ENCODE results near the gene CPNE4. TPM values are rescaled to one million over a fixed set of nuclear protein-coding genes. Genes with fewer than 3 reads are reported as not detected.
"Not testable (repeated sequence)": the region's sequence is repeated elsewhere in the genome, so short reads cannot be mapped to it uniquely, and the experiment has no call there.

CPNE4 gene
- total RNA-seq, 2 experiments from 2014 or later = not detected

DNA sequence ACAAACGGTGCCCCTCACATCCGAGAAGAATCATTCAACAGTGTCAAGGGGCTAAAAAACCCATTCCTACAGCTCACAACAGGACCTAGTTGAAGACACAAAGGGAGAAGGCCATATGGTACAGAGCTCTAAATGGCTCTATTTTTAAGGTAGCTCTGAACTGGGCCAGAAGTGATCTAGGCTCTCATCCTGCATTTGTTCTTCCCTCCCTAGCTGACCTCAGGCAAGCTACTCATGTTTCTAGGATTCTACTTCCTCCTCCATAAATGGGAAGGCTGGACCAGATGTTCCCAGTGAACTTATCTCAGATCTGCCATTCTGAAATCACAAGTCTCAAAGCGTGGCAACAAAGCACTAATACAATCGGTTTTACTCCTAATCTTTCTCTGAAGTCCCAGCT lies 62.3 kb downstream of the CPNE4 start:
- POLR2A ChIA-PET = no interaction called here
- Mint-ChIP-seq H3K27ac (no peak overlapping the region), H3K36me3 (ENCODE audit: low read depth) (no peaks in the 10 kb centered on the region), H3K9me3 (peaks cover under 1% of the 10 kb centered on the region), H3K4me1 (no peaks in the 10 kb centered on the region), H3K27me3 (no peaks in the 10 kb centered on the region), H3K4me3 (no peak overlapping the region)
- no peak for DNase-seq
- CTCF ChIA-PET = no interaction called here

DNA sequence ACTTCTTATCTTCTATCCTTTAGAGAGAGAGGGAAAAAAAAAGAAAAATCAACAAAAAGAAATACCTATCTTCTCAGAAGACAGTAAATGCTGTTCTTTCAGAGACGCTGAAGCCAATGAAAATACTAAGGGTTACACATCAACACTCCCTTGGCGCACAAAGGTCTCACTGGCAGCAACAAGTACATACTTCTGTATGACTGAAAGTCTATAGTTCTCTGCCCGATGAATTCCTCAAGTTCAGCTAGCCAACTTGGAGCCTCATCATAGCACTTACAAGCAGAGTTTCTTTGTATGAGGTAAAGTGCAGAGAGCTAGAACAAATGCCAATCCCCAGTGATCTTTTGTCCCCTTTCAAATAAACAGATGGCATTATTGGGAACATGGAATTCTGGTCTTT lies 62.7 kb downstream of the CPNE4 start:
- POLR2A ChIA-PET = no interaction called here
- H3K4me3 Mint-ChIP-seq = no peak overlapping the region
- no peaks in the 10 kb centered on the region for H3K9me3 Mint-ChIP-seq
- H3K36me3 Mint-ChIP-seq (ENCODE audit: low read depth) = no peaks in the 10 kb centered on the region
- H3K27ac Mint-ChIP-seq = no peak overlapping the region
- no peaks in the 10 kb centered on the region for H3K27me3 Mint-ChIP-seq
- no peak for DNase-seq
- CTCF ChIA-PET = no interaction called here
- H3K4me1 Mint-ChIP-seq = no peaks in the 10 kb centered on the region

DNA sequence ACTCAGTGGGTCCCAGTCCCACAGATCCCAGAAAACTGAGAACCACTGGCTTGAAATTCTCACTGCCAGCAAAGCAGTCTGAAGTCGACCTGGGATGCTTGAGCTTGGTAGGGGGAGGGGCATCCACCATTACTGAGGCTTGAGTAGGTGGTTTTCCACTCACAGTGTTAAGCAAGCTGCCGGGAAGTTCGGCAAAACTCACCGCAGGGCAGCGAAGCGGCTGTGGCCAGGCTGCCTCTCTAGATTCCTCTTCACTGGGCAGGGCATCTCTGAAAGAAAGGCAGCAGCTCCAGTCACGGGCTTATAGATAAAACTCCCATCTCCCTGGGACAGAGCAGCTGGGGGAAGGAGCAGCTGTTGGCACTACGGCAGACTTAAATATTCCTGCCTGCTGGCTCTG lies 71.4 kb downstream of the CPNE4 start:
- CTCF ChIA-PET, H3K4me3 Mint-ChIP-seq, POLR2A ChIA-PET: not testable (repeated sequence)

DNA sequence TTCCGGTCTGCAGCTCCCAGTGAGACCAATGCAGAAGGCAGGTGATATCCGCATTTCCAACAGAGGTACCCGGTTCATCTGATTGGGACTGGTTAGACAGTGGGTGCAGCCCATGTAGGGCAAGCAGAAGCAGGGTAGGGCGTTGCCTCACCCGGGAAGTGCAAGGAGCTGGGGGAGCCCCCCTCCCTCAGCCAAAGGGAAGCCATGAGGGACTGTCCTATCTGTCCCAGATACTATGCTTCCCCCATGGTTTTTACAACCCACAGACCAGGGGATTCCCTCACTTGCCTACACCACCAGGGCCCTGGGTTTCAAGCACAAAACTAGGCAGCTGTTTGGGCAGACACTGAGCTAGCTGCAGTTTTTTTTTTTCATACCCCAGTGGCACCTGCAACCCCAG lies 71.8 kb downstream of the CPNE4 start:
- DNase-seq = no peak
- Mint-ChIP-seq H3K9me3 (peaks cover 6% of the 10 kb centered on the region), H3K36me3 (ENCODE audit: low read depth) (no peaks in the 10 kb centered on the region), H3K27ac (no peak overlapping the region), H3K4me3 (no peak overlapping the region), H3K4me1 (no peaks in the 10 kb centered on the region), H3K27me3 (no peaks in the 10 kb centered on the region)
- ChIA-PET CTCF (no interaction called here), POLR2A (no interaction called here)

More for the DNA sequence above, 71.4 kb downstream of the CPNE4 start:
- DNase-seq; H3K27ac Mint-ChIP-seq; H3K4me1 Mint-ChIP-seq; H3K9me3 Mint-ChIP-seq; H3K27me3 Mint-ChIP-seq; H3K36me3 Mint-ChIP-seq (ENCODE audit: low read depth): not testable (repeated sequence)

- Mint-ChIP-seq H3K27ac (no peak overlapping the region), H3K4me3 (no peak overlapping the region), H3K36me3 (ENCODE audit: low read depth) (no peaks in the 10 kb centered on the region), H3K4me1 (no peaks in the 10 kb centered on the region), H3K9me3 (no peaks in the 10 kb centered on the region), H3K27me3 (no peaks in the 10 kb centered on the region)
- DNase-seq = no peak
- ChIA-PET POLR2A (no interaction called here), CTCF (no interaction called here)
Measured at GRCh38 chr3:131960324-131960723, 74.5 kb downstream of the CPNE4 start.

DNA sequence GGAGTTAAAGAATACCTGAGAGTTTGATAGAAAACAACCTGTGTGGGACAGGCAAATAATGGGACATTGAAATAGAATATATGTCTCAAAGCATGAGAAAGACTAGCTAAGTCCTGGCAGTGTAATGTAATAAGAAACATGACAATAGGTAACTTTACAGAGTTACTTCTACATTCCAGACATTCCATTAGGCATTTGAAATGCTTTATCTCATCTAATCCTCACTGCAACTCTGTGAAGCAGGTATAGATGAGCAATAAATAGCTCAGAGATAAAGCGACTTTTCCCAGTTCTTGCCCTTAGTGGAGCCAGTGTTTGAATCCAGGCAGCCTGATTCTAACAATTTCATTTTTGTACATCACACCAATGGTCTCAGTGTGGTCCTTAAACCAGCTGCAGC lies 76.8 kb downstream of the CPNE4 start:
- CTCF ChIA-PET = no interaction called here

DNA sequence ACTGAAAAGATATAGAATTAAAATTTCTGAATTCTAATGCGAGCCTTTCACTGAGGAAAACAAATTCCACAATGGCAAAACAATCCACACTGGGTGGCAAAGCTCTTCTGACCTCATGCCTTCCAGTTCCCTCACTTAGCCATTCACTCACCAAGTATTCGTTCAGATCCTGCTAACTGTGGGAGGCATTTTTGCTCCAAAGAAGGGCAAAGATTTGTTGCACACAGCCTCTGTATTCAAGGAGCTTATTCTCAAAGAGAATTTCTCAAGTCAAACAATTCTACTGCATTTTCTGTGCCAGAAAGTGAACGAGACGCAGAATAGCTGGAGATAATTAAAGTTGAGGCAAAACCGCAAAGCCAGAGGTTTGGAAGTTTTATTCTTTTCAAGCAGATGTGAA lies 77.3 kb downstream of the CPNE4 start:
- no peaks in the 10 kb centered on the region for H3K27me3 Mint-ChIP-seq
- no peak overlapping the region for H3K27ac Mint-ChIP-seq
- no peak for DNase-seq
- no peaks in the 10 kb centered on the region for H3K36me3 Mint-ChIP-seq (ENCODE audit: low read depth)
- H3K9me3 Mint-ChIP-seq = no peaks in the 10 kb centered on the region
- ChIA-PET POLR2A (no interaction called here), CTCF (no interaction called here)
- no peak overlapping the region for H3K4me3 Mint-ChIP-seq
- H3K4me1 Mint-ChIP-seq = no peaks in the 10 kb centered on the region

More for the DNA sequence above, 76.8 kb downstream of the CPNE4 start:
- no peaks in the 10 kb centered on the region for H3K27me3 Mint-ChIP-seq
- no peak for DNase-seq
- no peaks in the 10 kb centered on the region for H3K9me3 Mint-ChIP-seq
- H3K36me3 Mint-ChIP-seq (ENCODE audit: low read depth) = no peaks in the 10 kb centered on the region
- H3K4me3 Mint-ChIP-seq = no peak overlapping the region
- no peaks in the 10 kb centered on the region for H3K4me1 Mint-ChIP-seq
- H3K27ac Mint-ChIP-seq = no peak overlapping the region
- POLR2A ChIA-PET = interaction anchor here (1.0 kb wide), 1 partner anchor 8 kb away, joined by 3 read pairs; no protein-coding TSS in a partner anchor

- Mint-ChIP-seq H3K27ac (no peak overlapping the region), H3K4me3 (no peak overlapping the region), H3K9me3 (no peaks in the 10 kb centered on the region), H3K36me3 (ENCODE audit: low read depth) (no peaks in the 10 kb centered on the region), H3K4me1 (no peaks in the 10 kb centered on the region), H3K27me3 (no peaks in the 10 kb centered on the region)
- ChIA-PET CTCF (no interaction called here), POLR2A (no interaction called here)
- no peak for DNase-seq
Measured at GRCh38 chr3:131948806-131949205, 86.0 kb downstream of the CPNE4 start.

DNA sequence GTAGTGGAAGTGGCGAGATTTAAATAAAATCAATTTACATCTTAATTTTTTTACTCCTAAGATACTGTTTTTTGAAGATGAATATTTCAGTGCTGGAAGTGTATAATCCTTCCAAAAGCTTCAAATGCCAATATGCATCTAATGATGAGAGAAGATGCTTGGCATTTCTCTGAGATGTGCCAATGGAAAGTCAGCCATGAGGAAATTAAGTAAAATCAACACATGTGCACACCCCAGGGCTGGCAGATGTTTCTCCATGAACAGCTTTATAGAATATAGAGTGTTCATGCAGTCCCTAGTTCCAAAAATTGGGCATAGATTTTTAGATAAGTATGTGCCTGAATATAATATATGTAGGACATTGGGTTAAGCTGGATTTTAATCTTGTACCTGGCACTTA lies 90.1 kb downstream of the CPNE4 start:
- ChIA-PET CTCF (no interaction called here), POLR2A (no interaction called here)
- Mint-ChIP-seq H3K4me1 (no peaks in the 10 kb centered on the region), H3K27ac (no peak overlapping the region), H3K9me3 (no peaks in the 10 kb centered on the region), H3K27me3 (no peaks in the 10 kb centered on the region), H3K4me3 (no peak overlapping the region), H3K36me3 (ENCODE audit: low read depth) (no peaks in the 10 kb centered on the region)
- no peak for DNase-seq

DNA sequence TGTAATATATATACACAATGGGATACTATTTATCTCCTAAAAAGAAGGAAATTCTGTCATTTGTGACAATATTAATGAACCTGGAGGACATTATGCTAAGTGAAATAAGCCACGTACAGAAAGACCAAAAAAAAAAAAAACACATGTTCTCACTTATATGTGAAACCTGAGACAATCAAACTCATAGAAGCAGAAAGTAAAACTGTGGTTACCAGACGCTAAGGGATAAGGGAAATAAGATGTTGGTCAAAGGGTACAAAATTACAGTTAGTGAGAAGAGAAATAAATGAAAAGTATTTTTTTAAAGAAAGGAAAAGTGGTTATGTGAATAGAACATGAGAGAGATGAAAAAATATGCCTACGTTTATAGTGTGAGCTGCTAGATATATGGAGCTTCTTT lies 101.1 kb downstream of the CPNE4 start:
- DNase-seq = no peak
- H3K27ac Mint-ChIP-seq = no peak overlapping the region
- H3K4me1 Mint-ChIP-seq = no peaks in the 10 kb centered on the region
- no peak overlapping the region for H3K4me3 Mint-ChIP-seq
- no peaks in the 10 kb centered on the region for H3K36me3 Mint-ChIP-seq (ENCODE audit: low read depth)
- H3K27me3 Mint-ChIP-seq = no peaks in the 10 kb centered on the region
- POLR2A ChIA-PET = no interaction called here
- CTCF ChIA-PET = interaction anchor here (0.7 kb wide), 1 partner anchor 19 kb away, joined by 3 read pairs; no protein-coding TSS in a partner anchor
- no peaks in the 10 kb centered on the region for H3K9me3 Mint-ChIP-seq

DNA sequence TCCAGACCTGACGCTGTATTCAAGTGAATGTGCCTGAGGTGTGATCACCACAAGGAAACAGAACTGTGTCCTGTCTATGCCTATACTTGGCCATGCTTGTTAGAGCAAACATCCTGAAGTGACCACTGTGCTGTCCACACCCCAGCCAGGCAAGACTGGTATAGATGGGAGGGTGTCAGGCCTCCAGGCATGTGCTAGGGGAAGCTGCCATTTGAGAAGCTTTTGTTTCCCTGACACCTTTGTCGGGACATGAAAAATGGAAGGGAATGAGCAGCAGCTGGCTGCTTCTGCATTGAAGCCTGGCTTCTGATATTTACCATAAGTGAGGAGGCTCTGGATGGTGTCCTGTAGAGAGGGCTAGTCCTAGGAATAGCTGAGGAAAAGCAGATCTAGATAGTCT lies 106.2 kb downstream of the CPNE4 start:
- POLR2A ChIA-PET = no interaction called here
- peaks cover 2% of the 10 kb centered on the region for H3K27me3 Mint-ChIP-seq
- H3K9me3 Mint-ChIP-seq = no peaks in the 10 kb centered on the region
- H3K4me1 Mint-ChIP-seq = no peaks in the 10 kb centered on the region
- no peak for DNase-seq
- H3K27ac Mint-ChIP-seq = no peak overlapping the region
- no peaks in the 10 kb centered on the region for H3K36me3 Mint-ChIP-seq (ENCODE audit: low read depth)
- CTCF ChIA-PET = no interaction called here
- H3K4me3 Mint-ChIP-seq = no peak overlapping the region

GRCh38 chr3:131925571-131925970 lies 109.2 kb downstream of the CPNE4 start:
- Mint-ChIP-seq H3K4me3 (no peak overlapping the region), H3K27me3 (peaks cover 2% of the 10 kb centered on the region), H3K36me3 (ENCODE audit: low read depth) (no peaks in the 10 kb centered on the region), H3K27ac (no peak overlapping the region), H3K9me3 (no peaks in the 10 kb centered on the region), H3K4me1 (no peaks in the 10 kb centered on the region)
- ChIA-PET CTCF (no interaction called here), POLR2A (no interaction called here)
- no peak for DNase-seq

- POLR2A ChIA-PET = no interaction called here
- H3K27me3 Mint-ChIP-seq = peaks cover 2% of the 10 kb centered on the region
Measured at GRCh38 chr3:131922356-131922755, 112.5 kb downstream of the CPNE4 start.

GRCh38 chr3:131917006-131917405 lies 117.8 kb downstream of the CPNE4 start:
- no peak overlapping the region for H3K4me3 Mint-ChIP-seq
- POLR2A ChIA-PET = no interaction called here
- H3K4me1 Mint-ChIP-seq = no peaks in the 10 kb centered on the region
- H3K27ac Mint-ChIP-seq = no peak overlapping the region
- CTCF ChIA-PET = no interaction called here
- no peaks in the 10 kb centered on the region for H3K27me3 Mint-ChIP-seq
- no peaks in the 10 kb centered on the region for H3K36me3 Mint-ChIP-seq (ENCODE audit: low read depth)
- no peaks in the 10 kb centered on the region for H3K9me3 Mint-ChIP-seq
- DNase-seq = no peak

More at GRCh38 chr3:131922356-131922755, 112.5 kb downstream of the CPNE4 start:
- DNase-seq = no peak
- Mint-ChIP-seq H3K36me3 (ENCODE audit: low read depth) (no peaks in the 10 kb centered on the region), H3K9me3 (no peaks in the 10 kb centered on the region), H3K4me3 (no peak overlapping the region), H3K4me1 (no peaks in the 10 kb centered on the region), H3K27ac (no peak overlapping the region)
- CTCF ChIA-PET = no interaction called here

- Mint-ChIP-seq H3K36me3 (ENCODE audit: low read depth) (no peaks in the 10 kb centered on the region), H3K27me3 (no peaks in the 10 kb centered on the region), H3K9me3 (no peaks in the 10 kb centered on the region), H3K4me1 (no peaks in the 10 kb centered on the region), H3K27ac (no peak overlapping the region), H3K4me3 (no peak overlapping the region)
- ChIA-PET CTCF (no interaction called here), POLR2A (no interaction called here)
- no peak for DNase-seq
Measured at GRCh38 chr3:131914090-131914691, 120.6 kb downstream of the CPNE4 start.
